ENCODE results near the gene SYNE4.

Gene SYNE4

GRCh38 chr19:36040495-36040894 is 31.9 kb upstream of the SYNE4 start:
- no peak overlapping the region for H3K14ac ChIP-seq (ENCODE audit: low read length)
- peaks cover 0 to 3% of the 10 kb centered on the region in 2 donors for H3K4me1 ChIP-seq (ENCODE audit: control insufficient read depth in 2 of 2, insufficient read depth in 1 of 2, low read depth in 1 of 2, low read length in 2 of 2)
- no peak overlapping the region for H2BK5ac ChIP-seq (ENCODE audit: low read length)
- no peak overlapping the region for H3K23ac ChIP-seq (ENCODE audit: low read depth, low read length, poor library complexity)
- H2BK15ac ChIP-seq (ENCODE audit: low read length): no peak overlapping the region
- peaks cover 2% of the 10 kb centered on the region for H3K79me1 ChIP-seq (ENCODE audit: low read depth, low read length)
- no peak overlapping the region for H2AK5ac ChIP-seq (ENCODE audit: low read depth, low read length)
- no peak overlapping the region for H3K18ac ChIP-seq (ENCODE audit: low read length)
- no peak overlapping the region for H3K4me3 ChIP-seq (ENCODE audit: low read length in 2 of 2)
- H3K27me3 ChIP-seq (ENCODE audit: control insufficient read depth in 3 of 3, insufficient read depth in 3 of 3, low read depth in 1 of 3, low read length in 3 of 3): no peaks in the 10 kb centered on the region
- H3K9me3 ChIP-seq (replicated peaks in 1 of 2; ENCODE audit: control insufficient read depth in 2 of 2, insufficient read depth in 1 of 2, low read depth in 1 of 2, low read length in 2 of 2): no peaks in the 10 kb centered on the region
- no peak overlapping the region for H3K4ac ChIP-seq (ENCODE audit: low read length)
- no peak overlapping the region for H3K4me2 ChIP-seq (ENCODE audit: insufficient read depth, low read length, poor library complexity, severe bottlenecking)
- H2BK12ac ChIP-seq (ENCODE audit: low read length): no peak overlapping the region
- DNase-seq (ENCODE audit: low spot score): no peak
- H3K27ac ChIP-seq (replicated peaks; ENCODE audit: low read length): no peak overlapping the region
- no peak overlapping the region for H4K8ac ChIP-seq (ENCODE audit: low read depth, low read length)
- H4K91ac ChIP-seq (ENCODE audit: low read depth, low read length, poor library complexity): no peak overlapping the region
- peaks cover 0 to 12% of the 10 kb centered on the region in 2 donors for H3K36me3 ChIP-seq (replicated peaks in 1 of 2; ENCODE audit: control insufficient read depth in 2 of 2, insufficient read depth in 2 of 2, low read length in 2 of 2)
- no peak overlapping the region for H2AFZ ChIP-seq (ENCODE audit: low read length)
- no peak overlapping the region for H3K9ac ChIP-seq (ENCODE audit: low read depth, low read length, poor library complexity)
- no peak overlapping the region for H2BK120ac ChIP-seq (ENCODE audit: low read depth, low read length)
- WGBS, 2 donors (ENCODE audit: extremely low coverage in 2 of 2, insufficient read length in 2 of 2, insufficient replicate concordance in 1 of 2): no CpG with 5 or more reads among the region's 6 CpGs

GRCh38 chr19:36032251-36033104 is 23.9 kb upstream of the SYNE4 start, which contains the start of gene CLIP3:
TSS of gene CLIP3 (minus strand) at chr19:36032873. CDS start at chr19:36032357, 516 bp downstream.
- Histone ChIP-seq H3K4me1 (ENCODE audit: control insufficient read depth in 2 of 2, insufficient read depth in 1 of 2, low read depth in 1 of 2, low read length in 2 of 2) (peaks cover 4 to 7% of the 10 kb centered on the region in 2 donors), H2BK120ac (ENCODE audit: low read depth, low read length) (no peak within 1 kb of the TSS), H2BK15ac (ENCODE audit: low read length) (peak within 1 kb of the TSS; percentile 62), H3K27me3 (ENCODE audit: control insufficient read depth in 3 of 3, insufficient read depth in 3 of 3, low read depth in 1 of 3, low read length in 3 of 3) (no peaks in the 10 kb centered on the region), H2BK5ac (ENCODE audit: low read length) (peak within 1 kb of the TSS; percentile 1), H3K36me3 (replicated peaks in 1 of 2; ENCODE audit: control insufficient read depth in 2 of 2, insufficient read depth in 2 of 2, low read length in 2 of 2) (peaks cover 10 to 19% of the 10 kb centered on the region in 2 donors), H3K4me2 (ENCODE audit: insufficient read depth, low read length, poor library complexity, severe bottlenecking) (peak within 1 kb of the TSS; percentile 90), H3K79me1 (ENCODE audit: low read depth, low read length) (peaks cover 3% of the 10 kb centered on the region), H3K4me3 (ENCODE audit: low read length in 2 of 2) (peak within 1 kb of the TSS; percentile 69 to 93), H2BK12ac (ENCODE audit: low read length) (no peak within 1 kb of the TSS), H3K14ac (ENCODE audit: low read length) (peak within 1 kb of the TSS; percentile 50), H3K18ac (ENCODE audit: low read length) (peak within 1 kb of the TSS; percentile 95), H3K9me3 (replicated peaks in 1 of 2; ENCODE audit: control insufficient read depth in 2 of 2, insufficient read depth in 1 of 2, low read depth in 1 of 2, low read length in 2 of 2) (no peaks in the 10 kb centered on the region), H3K27ac (replicated peaks; ENCODE audit: low read length) (peak within 1 kb of the TSS; percentile 61), H4K91ac (ENCODE audit: low read depth, low read length, poor library complexity) (no peak within 1 kb of the TSS), H3K4ac (ENCODE audit: low read length) (peak within 1 kb of the TSS; percentile 29), H4K8ac (ENCODE audit: low read depth, low read length) (no peak within 1 kb of the TSS), H3K9ac (ENCODE audit: low read depth, low read length, poor library complexity) (peak within 1 kb of the TSS; percentile 82), H3K23ac (ENCODE audit: low read depth, low read length, poor library complexity) (no peak within 1 kb of the TSS), H2AK5ac (ENCODE audit: low read depth, low read length) (peak within 1 kb of the TSS; percentile 88), H2AFZ (ENCODE audit: low read length) (peak within 1 kb of the TSS; percentile 96)
- peak; percentile 75 for DNase-seq (ENCODE audit: low spot score)
- WGBS, 2 donors (ENCODE audit: extremely low coverage in 2 of 2, insufficient read length in 2 of 2, insufficient replicate concordance in 1 of 2): no CpG with 5 or more reads among the region's 51 CpGs

- H2BK5ac ChIP-seq (ENCODE audit: low read length): no peak overlapping the region
- DNase-seq (ENCODE audit: low spot score): no peak
- H3K27me3 ChIP-seq (ENCODE audit: control insufficient read depth in 3 of 3, insufficient read depth in 3 of 3, low read depth in 1 of 3, low read length in 3 of 3): no peaks in the 10 kb centered on the region
- no CpG with 5 or more reads among the region's 6 CpGs for WGBS, 2 donors (ENCODE audit: extremely low coverage in 2 of 2, insufficient read length in 2 of 2, insufficient replicate concordance in 1 of 2)
- peaks cover 21 to 30% of the 10 kb centered on the region in 2 donors for H3K36me3 ChIP-seq (replicated peaks in 1 of 2; ENCODE audit: control insufficient read depth in 2 of 2, insufficient read depth in 2 of 2, low read length in 2 of 2)
- no peak overlapping the region for H3K27ac ChIP-seq (replicated peaks; ENCODE audit: low read length)
- no peak overlapping the region for H3K18ac ChIP-seq (ENCODE audit: low read length)
- H2AFZ ChIP-seq (ENCODE audit: low read length): no peak overlapping the region
- H2BK120ac ChIP-seq (ENCODE audit: low read depth, low read length): no peak overlapping the region
- peaks cover 3% of the 10 kb centered on the region for H3K79me1 ChIP-seq (ENCODE audit: low read depth, low read length)
- H4K8ac ChIP-seq (ENCODE audit: low read depth, low read length): no peak overlapping the region
- H2AK5ac ChIP-seq (ENCODE audit: low read depth, low read length): no peak overlapping the region
- H3K4me3 ChIP-seq (ENCODE audit: low read length in 2 of 2): no peak overlapping the region
- H2BK12ac ChIP-seq (ENCODE audit: low read length): no peak overlapping the region
- peaks cover 0 to 2% of the 10 kb centered on the region in 2 donors for H3K9me3 ChIP-seq (replicated peaks in 1 of 2; ENCODE audit: control insufficient read depth in 2 of 2, insufficient read depth in 1 of 2, low read depth in 1 of 2, low read length in 2 of 2)
- no peak overlapping the region for H3K23ac ChIP-seq (ENCODE audit: low read depth, low read length, poor library complexity)
- H3K9ac ChIP-seq (ENCODE audit: low read depth, low read length, poor library complexity): no peak overlapping the region
- H4K91ac ChIP-seq (ENCODE audit: low read depth, low read length, poor library complexity): no peak overlapping the region
- no peak overlapping the region for H2BK15ac ChIP-seq (ENCODE audit: low read length)
- peaks cover 4 to 7% of the 10 kb centered on the region in 2 donors for H3K4me1 ChIP-seq (ENCODE audit: control insufficient read depth in 2 of 2, insufficient read depth in 1 of 2, low read depth in 1 of 2, low read length in 2 of 2)
- no peak overlapping the region for H3K4ac ChIP-seq (ENCODE audit: low read length)
- H3K14ac ChIP-seq (ENCODE audit: low read length): no peak overlapping the region
- no peak overlapping the region for H3K4me2 ChIP-seq (ENCODE audit: insufficient read depth, low read length, poor library complexity, severe bottlenecking)
Measured at GRCh38 chr19:36031308-36031707, 22.7 kb upstream of the SYNE4 start.
